Upper lobe of left lung (tissue), 4 donors: ENCODE measurements around the gene MRPL42.

Experiments
- EP300 ChIP-seq, 4 donors: sonication (generic); formaldehyde crosslinking; IDR thresholded peaks; one replicate each; pipeline ENCODE4 v1.5.1; 2017; ENCODE audit warnings: antibody characterized with exemption in 4 of 4, control low read depth in 2 of 4
- POLR2A ChIP-seq, 4 donors: fragments of 450-650 bp; IDR thresholded peaks; one replicate each; pipeline ENCODE4 v1.5.1; 2016 to 2017; ENCODE audit warnings: antibody characterized with exemption in 4 of 4, mild to moderate bottlenecking in 2 of 4
- POLR2AphosphoS5 ChIP-seq, 2 donors: sonication (generic); formaldehyde crosslinking; IDR thresholded peaks; one replicate each; pipeline ENCODE4 v1.5.1; 2017; ENCODE audit warnings: antibody characterized with exemption in 2 of 2
- TF ChIP-seq, protein P1 (sequence below), 6 experiments: fragments of 450-650 bp in 4 of 6; fragments of 200-600 bp in 2 of 6; sonication (generic) in 2 of 6; IDR thresholded peaks; one replicate each; pipeline ENCODE4 v1.5.1; 2016 to 2019; ENCODE audit warnings: antibody characterized with exemption in 6 of 6

DNA sequence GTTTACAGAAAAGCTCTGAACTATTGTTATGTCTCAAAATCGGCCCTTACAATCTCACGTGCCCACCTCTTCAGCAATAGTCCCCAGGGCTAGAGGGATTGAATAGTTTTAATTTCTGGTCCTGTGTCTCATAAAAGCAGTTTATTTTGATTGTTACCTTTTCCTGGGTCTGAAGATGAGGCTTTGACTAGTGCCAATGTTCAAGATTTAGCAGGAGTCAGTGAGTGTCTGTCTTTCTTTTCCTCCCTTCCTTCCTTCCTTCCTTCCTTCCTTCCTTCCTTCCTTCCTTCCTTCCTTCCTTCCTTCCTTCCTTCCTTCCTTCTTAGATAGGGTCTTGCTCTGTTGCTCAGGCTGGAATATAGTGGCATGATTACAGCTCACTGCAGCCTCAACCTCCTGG, 80.5 kb downstream of the MRPL42 start:
- TF ChIP-seq, protein P1, sequence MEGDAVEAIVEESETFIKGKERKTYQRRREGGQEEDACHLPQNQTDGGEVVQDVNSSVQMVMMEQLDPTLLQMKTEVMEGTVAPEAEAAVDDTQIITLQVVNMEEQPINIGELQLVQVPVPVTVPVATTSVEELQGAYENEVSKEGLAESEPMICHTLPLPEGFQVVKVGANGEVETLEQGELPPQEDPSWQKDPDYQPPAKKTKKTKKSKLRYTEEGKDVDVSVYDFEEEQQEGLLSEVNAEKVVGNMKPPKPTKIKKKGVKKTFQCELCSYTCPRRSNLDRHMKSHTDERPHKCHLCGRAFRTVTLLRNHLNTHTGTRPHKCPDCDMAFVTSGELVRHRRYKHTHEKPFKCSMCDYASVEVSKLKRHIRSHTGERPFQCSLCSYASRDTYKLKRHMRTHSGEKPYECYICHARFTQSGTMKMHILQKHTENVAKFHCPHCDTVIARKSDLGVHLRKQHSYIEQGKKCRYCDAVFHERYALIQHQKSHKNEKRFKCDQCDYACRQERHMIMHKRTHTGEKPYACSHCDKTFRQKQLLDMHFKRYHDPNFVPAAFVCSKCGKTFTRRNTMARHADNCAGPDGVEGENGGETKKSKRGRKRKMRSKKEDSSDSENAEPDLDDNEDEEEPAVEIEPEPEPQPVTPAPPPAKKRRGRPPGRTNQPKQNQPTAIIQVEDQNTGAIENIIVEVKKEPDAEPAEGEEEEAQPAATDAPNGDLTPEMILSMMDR (IDR thresholded peaks at IDR 0.05) = no peak
- TF ChIP-seq POLR2A (IDR thresholded peaks at IDR 0.05) (no peak), POLR2AphosphoS5 (IDR thresholded peaks at IDR 0.05) (no peak), EP300 (IDR thresholded peaks at IDR 0.05) (no peak)
